ENCODE measurements around the gene ARHGEF10L.

The ARHGEF10L gene

GRCh38 chr1:17672226-17672625 is 132.7 kb downstream of the ARHGEF10L start:
- no peaks in the 10 kb centered on the region for H3K36me3 ChIP-seq (ENCODE audit: control insufficient read depth, insufficient read depth, low read length)
- H3K27ac ChIP-seq (ENCODE audit: insufficient read depth, low read length, poor library complexity, severe bottlenecking): no peak overlapping the region
- no peaks in the 10 kb centered on the region for H3K9me3 ChIP-seq (ENCODE audit: control insufficient read depth, low read length)
- no peaks in the 10 kb centered on the region for H3K4me1 ChIP-seq (ENCODE audit: control insufficient read depth, insufficient read depth, low read length, poor library complexity, severe bottlenecking)
- H3K27me3 ChIP-seq (replicated peaks; ENCODE audit: control insufficient read depth, insufficient read depth, low read length, poor library complexity, severe bottlenecking): no peaks in the 10 kb centered on the region
- DNase-seq: no peak
- no peak overlapping the region for H3K4me3 ChIP-seq (ENCODE audit: insufficient read depth, low read depth, low read length, poor library complexity, severe bottlenecking)

DNA sequence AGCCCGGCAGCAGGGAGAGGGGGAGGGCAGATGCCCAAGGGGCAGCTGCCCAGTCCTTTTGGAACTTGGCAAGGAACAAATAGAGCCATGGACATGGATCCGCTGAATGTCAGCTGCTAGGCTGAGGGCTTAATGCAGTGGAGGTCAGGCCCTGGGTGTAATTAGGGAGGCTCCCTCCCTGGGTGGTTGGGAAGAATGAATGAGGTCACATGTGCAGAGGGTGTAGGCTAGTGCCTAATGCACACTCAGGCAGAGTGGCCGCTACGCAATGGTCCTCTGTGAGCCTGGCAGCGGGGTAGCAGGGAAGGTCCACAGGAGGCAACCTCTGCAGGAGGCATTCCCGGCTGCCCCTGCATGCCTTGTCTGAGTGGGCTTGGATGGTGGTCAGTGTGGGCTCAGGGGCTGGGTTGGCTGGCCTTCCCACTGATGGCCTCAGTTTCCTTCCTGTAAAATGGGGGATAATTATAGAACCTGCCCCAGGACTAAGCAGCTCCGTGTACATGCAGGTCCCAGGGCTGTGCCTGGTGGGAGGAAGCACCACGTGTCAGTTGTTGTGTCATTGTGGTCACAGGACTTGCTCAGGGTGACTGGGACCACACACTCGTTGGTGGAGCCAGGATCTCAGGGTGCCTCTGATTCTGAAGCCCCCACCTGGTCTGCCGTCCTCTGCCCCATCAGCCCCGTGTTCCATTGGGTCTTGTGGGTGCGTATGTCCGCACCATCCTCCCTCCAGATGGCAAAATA is 134.0 kb downstream of the ARHGEF10L start:
- no peak for DNase-seq
- H3K27me3 ChIP-seq (replicated peaks; ENCODE audit: control insufficient read depth, insufficient read depth, low read length, poor library complexity, severe bottlenecking): no peaks in the 10 kb centered on the region
- no peak overlapping the region for H3K4me3 ChIP-seq (ENCODE audit: insufficient read depth, low read depth, low read length, poor library complexity, severe bottlenecking)
- H3K4me1 ChIP-seq (ENCODE audit: control insufficient read depth, insufficient read depth, low read length, poor library complexity, severe bottlenecking): no peaks in the 10 kb centered on the region
- no peaks in the 10 kb centered on the region for H3K9me3 ChIP-seq (ENCODE audit: control insufficient read depth, low read length)
- H3K36me3 ChIP-seq (ENCODE audit: control insufficient read depth, insufficient read depth, low read length): no peaks in the 10 kb centered on the region
- no peak overlapping the region for H3K27ac ChIP-seq (ENCODE audit: insufficient read depth, low read length, poor library complexity, severe bottlenecking)

DNA sequence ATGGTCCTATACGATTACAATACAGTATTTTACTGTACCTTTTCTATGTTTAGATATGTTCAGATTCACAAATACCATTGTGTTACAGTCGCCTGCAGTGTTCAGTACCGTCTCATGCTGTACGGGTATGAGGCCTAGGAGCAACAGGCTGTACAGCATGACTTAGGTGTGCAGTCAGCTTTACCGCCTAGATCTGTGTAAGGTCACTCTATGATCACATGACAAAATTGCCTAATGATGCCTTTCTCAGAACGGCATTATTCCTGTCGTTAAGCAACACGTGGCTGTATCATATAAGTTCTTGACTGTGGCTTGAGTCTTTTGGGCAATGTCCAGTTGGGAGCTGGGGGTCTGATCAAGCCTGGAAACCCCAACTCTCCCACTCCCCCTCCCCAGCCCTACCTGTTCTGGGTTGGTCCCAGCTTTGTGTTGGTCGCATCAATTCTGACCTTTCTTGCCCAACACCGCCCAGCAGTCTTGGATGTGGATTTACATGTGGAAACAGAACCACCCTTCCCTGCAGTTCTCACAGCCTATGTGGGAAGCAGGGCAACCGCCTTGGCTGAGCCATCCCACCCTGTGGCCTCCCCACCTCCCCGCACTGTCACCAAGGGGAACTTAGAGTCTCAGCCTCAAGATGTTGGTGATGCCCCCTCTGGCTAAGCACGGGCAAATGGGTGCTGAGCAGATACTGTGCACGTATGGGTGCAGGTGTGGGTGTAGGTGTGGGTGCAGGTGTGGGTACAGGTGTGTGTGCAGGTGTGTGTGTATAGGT is 135.4 kb downstream of the ARHGEF10L start:
- Histone ChIP-seq H3K27ac (ENCODE audit: insufficient read depth, low read length, poor library complexity, severe bottlenecking) (no peak overlapping the region), H3K9me3 (ENCODE audit: control insufficient read depth, low read length) (no peaks in the 10 kb centered on the region), H3K36me3 (ENCODE audit: control insufficient read depth, insufficient read depth, low read length) (no peaks in the 10 kb centered on the region), H3K4me3 (ENCODE audit: insufficient read depth, low read depth, low read length, poor library complexity, severe bottlenecking) (no peak overlapping the region), H3K4me1 (ENCODE audit: control insufficient read depth, insufficient read depth, low read length, poor library complexity, severe bottlenecking) (no peaks in the 10 kb centered on the region), H3K27me3 (replicated peaks; ENCODE audit: control insufficient read depth, insufficient read depth, low read length, poor library complexity, severe bottlenecking) (no peaks in the 10 kb centered on the region)
- no peak for DNase-seq

DNA sequence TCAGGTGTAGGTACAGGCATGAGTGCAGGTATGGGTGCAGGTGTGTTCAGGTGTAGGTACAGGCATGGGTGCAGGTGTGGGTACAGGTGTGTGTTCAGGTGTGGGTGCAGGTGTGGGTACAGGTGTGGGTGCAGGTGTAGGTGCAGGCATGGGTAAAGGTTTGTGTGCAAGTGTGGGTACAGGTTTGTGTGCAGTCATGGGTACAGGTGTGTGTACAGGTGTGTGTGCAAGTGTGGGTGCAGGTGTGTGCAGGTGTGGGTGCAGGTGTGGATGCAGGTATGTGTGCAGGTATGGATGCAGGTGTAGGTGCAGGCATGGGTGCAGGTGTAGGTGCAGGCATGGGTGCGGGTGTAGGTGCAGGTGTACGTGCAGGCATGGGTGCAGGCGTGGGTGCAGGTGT is 136.2 kb downstream of the ARHGEF10L start:
- H3K4me1 ChIP-seq (ENCODE audit: control insufficient read depth, insufficient read depth, low read length, poor library complexity, severe bottlenecking): no peaks in the 10 kb centered on the region
- H3K36me3 ChIP-seq (ENCODE audit: control insufficient read depth, insufficient read depth, low read length): no peaks in the 10 kb centered on the region
- DNase-seq: no peak

DNA sequence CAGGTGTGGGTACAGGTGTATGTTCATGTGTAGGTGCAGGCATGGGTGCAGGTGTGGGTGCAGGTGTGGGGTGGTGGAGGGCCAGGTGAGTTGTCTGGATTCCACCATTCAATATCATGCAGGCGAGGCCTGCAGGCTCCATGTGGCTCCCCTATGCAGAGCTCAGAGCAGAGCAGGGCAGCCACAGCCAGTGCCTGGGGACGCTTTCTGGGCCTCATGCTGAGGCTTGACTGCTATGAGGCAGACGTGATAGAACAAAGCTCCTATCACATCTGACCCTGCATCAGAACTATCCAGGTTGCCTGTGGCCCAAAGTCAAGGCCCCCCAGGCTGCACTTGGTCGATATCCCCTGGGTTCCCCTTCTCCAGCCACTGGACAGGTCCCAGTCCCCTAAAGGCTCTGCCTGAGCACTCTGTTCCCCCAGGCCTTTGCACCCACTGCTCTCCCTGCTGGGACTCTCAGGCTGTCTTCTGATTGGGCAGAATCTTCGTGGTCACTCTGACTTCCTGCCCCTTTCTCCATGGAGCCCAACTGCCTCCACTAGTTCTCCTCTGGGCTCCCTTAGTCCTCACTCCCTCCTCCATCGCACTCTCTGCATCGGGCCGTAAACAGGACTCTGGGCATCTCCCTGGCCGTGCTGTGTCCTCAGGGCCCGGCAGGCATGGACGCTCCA is 137.0 kb downstream of the ARHGEF10L start:
- no peaks in the 10 kb centered on the region for H3K4me1 ChIP-seq (ENCODE audit: control insufficient read depth, insufficient read depth, low read length, poor library complexity, severe bottlenecking)
- no peaks in the 10 kb centered on the region for H3K36me3 ChIP-seq (ENCODE audit: control insufficient read depth, insufficient read depth, low read length)
- H3K4me3 ChIP-seq (ENCODE audit: insufficient read depth, low read depth, low read length, poor library complexity, severe bottlenecking): no peak overlapping the region
- no peaks in the 10 kb centered on the region for H3K9me3 ChIP-seq (ENCODE audit: control insufficient read depth, low read length)
- no peak overlapping the region for H3K27ac ChIP-seq (ENCODE audit: insufficient read depth, low read length, poor library complexity, severe bottlenecking)
- no peak for DNase-seq
- no peaks in the 10 kb centered on the region for H3K27me3 ChIP-seq (replicated peaks; ENCODE audit: control insufficient read depth, insufficient read depth, low read length, poor library complexity, severe bottlenecking)

More for the DNA sequence above, 136.2 kb downstream of the ARHGEF10L start:
- Histone ChIP-seq H3K4me3 (ENCODE audit: insufficient read depth, low read depth, low read length, poor library complexity, severe bottlenecking) (no peak overlapping the region), H3K27ac (ENCODE audit: insufficient read depth, low read length, poor library complexity, severe bottlenecking) (no peak overlapping the region), H3K27me3 (replicated peaks; ENCODE audit: control insufficient read depth, insufficient read depth, low read length, poor library complexity, severe bottlenecking) (no peaks in the 10 kb centered on the region), H3K9me3 (ENCODE audit: control insufficient read depth, low read length) (no peaks in the 10 kb centered on the region)

GRCh38 chr1:17678011-17678410 is 138.5 kb downstream of the ARHGEF10L start:
- DNase-seq: no peak
- no peaks in the 10 kb centered on the region for H3K36me3 ChIP-seq (ENCODE audit: control insufficient read depth, insufficient read depth, low read length)
- H3K27ac ChIP-seq (ENCODE audit: insufficient read depth, low read length, poor library complexity, severe bottlenecking): no peak overlapping the region
- H3K4me1 ChIP-seq (ENCODE audit: control insufficient read depth, insufficient read depth, low read length, poor library complexity, severe bottlenecking): no peaks in the 10 kb centered on the region
- H3K27me3 ChIP-seq (replicated peaks; ENCODE audit: control insufficient read depth, insufficient read depth, low read length, poor library complexity, severe bottlenecking): no peaks in the 10 kb centered on the region
- H3K9me3 ChIP-seq (ENCODE audit: control insufficient read depth, low read length): no peaks in the 10 kb centered on the region
- no peak overlapping the region for H3K4me3 ChIP-seq (ENCODE audit: insufficient read depth, low read depth, low read length, poor library complexity, severe bottlenecking)

DNA sequence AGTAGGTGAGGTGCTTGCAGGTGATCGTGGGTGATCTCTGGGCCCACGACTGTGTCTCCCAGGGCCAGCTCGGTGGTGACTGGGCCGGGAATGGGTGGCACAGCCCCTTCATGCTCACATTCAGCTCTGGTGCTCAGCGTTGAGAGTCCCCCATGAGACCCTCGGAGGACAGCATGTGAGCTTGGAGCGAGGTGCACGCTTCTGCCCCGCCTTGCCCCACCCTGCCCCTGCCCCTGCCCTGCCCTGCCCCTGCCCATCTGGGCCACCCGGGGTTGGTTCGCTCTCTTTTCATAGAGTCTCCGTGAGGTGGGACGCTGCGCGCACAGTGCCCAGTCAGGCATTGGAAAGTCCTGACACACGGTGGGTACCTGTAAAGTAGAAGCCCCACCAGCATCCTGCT is 140.4 kb downstream of the ARHGEF10L start:
- H3K27ac ChIP-seq (ENCODE audit: insufficient read depth, low read length, poor library complexity, severe bottlenecking): no peak overlapping the region
- H3K9me3 ChIP-seq (ENCODE audit: control insufficient read depth, low read length): no peaks in the 10 kb centered on the region
- H3K4me1 ChIP-seq (ENCODE audit: control insufficient read depth, insufficient read depth, low read length, poor library complexity, severe bottlenecking): no peaks in the 10 kb centered on the region
- no peak overlapping the region for H3K4me3 ChIP-seq (ENCODE audit: insufficient read depth, low read depth, low read length, poor library complexity, severe bottlenecking)
- no peaks in the 10 kb centered on the region for H3K27me3 ChIP-seq (replicated peaks; ENCODE audit: control insufficient read depth, insufficient read depth, low read length, poor library complexity, severe bottlenecking)
- DNase-seq: no peak
- H3K36me3 ChIP-seq (ENCODE audit: control insufficient read depth, insufficient read depth, low read length): no peaks in the 10 kb centered on the region

DNA sequence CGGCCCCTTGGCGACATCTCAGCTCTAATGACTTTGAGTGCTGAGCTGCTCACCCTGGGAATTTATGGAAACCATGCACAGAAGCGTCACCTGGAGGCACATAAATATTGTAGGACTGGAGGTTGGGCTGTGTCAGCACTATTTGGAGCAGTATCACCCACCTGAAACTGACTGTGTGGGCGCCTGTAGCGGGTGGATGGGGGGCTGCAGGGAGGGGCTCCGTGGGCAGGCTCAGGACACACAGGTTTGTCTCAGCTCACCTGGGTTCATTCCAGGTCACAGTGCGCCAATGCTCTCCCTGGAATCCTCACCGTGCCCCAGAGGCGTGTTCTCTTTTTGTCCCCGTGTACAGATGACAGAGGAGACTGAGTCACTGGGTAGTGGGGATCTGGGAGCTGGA is 140.8 kb downstream of the ARHGEF10L start:
- no peak overlapping the region for H3K4me3 ChIP-seq (ENCODE audit: insufficient read depth, low read depth, low read length, poor library complexity, severe bottlenecking)

GRCh38 chr1:17682400-17682799 is 142.9 kb downstream of the ARHGEF10L start:
- no peaks in the 10 kb centered on the region for H3K36me3 ChIP-seq (ENCODE audit: control insufficient read depth, insufficient read depth, low read length)
- DNase-seq: no peak
- H3K4me1 ChIP-seq (ENCODE audit: control insufficient read depth, insufficient read depth, low read length, poor library complexity, severe bottlenecking): no peaks in the 10 kb centered on the region
- H3K4me3 ChIP-seq (ENCODE audit: insufficient read depth, low read depth, low read length, poor library complexity, severe bottlenecking): no peak overlapping the region
- no peaks in the 10 kb centered on the region for H3K27me3 ChIP-seq (replicated peaks; ENCODE audit: control insufficient read depth, insufficient read depth, low read length, poor library complexity, severe bottlenecking)
- H3K9me3 ChIP-seq (ENCODE audit: control insufficient read depth, low read length): no peaks in the 10 kb centered on the region
- H3K27ac ChIP-seq (ENCODE audit: insufficient read depth, low read length, poor library complexity, severe bottlenecking): no peak overlapping the region

More for the DNA sequence above, 140.8 kb downstream of the ARHGEF10L start:
- H3K4me1 ChIP-seq (ENCODE audit: control insufficient read depth, insufficient read depth, low read length, poor library complexity, severe bottlenecking): no peaks in the 10 kb centered on the region
- H3K36me3 ChIP-seq (ENCODE audit: control insufficient read depth, insufficient read depth, low read length): no peaks in the 10 kb centered on the region
- H3K9me3 ChIP-seq (ENCODE audit: control insufficient read depth, low read length): no peaks in the 10 kb centered on the region
- no peak for DNase-seq
- H3K27me3 ChIP-seq (replicated peaks; ENCODE audit: control insufficient read depth, insufficient read depth, low read length, poor library complexity, severe bottlenecking): no peaks in the 10 kb centered on the region
- H3K27ac ChIP-seq (ENCODE audit: insufficient read depth, low read length, poor library complexity, severe bottlenecking): no peak overlapping the region

DNA sequence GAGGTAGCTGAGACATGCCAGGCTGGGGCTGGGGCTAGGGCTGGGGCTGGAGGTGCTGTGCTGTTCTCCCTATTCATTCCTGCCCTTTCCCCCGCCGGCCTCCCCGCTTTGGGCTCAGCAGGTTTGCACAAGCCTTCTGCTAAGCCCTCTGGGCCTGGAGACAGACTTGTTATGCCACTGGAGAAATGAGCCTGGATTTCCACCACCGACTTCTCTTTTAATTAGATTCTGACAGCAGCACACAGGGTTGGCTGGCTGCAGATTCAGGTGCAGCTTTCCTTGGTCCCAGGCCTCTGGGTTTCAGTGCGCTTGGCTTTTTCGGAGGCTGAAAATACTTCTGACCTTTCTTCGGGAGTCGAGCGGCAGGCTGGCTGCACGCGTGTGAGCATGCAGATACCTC is 144.1 kb downstream of the ARHGEF10L start:
- Histone ChIP-seq H3K4me3 (ENCODE audit: insufficient read depth, low read depth, low read length, poor library complexity, severe bottlenecking) (no peak overlapping the region), H3K4me1 (ENCODE audit: control insufficient read depth, insufficient read depth, low read length, poor library complexity, severe bottlenecking) (no peaks in the 10 kb centered on the region), H3K27me3 (replicated peaks; ENCODE audit: control insufficient read depth, insufficient read depth, low read length, poor library complexity, severe bottlenecking) (no peaks in the 10 kb centered on the region), H3K27ac (ENCODE audit: insufficient read depth, low read length, poor library complexity, severe bottlenecking) (no peak overlapping the region), H3K9me3 (ENCODE audit: control insufficient read depth, low read length) (no peaks in the 10 kb centered on the region), H3K36me3 (ENCODE audit: control insufficient read depth, insufficient read depth, low read length) (no peaks in the 10 kb centered on the region)
- DNase-seq: no peak
